Right lobe of liver (tissue), 6 donors: ENCODE data around the gene PRSS16. TPM values are rescaled to one million over a fixed set of nuclear protein-coding genes. Genes with fewer than 3 reads are reported as not detected.

ENCODE experiments used
- ATAC-seq, 4 donors: fragments of 200-7000 bp; cut with Tn5 transposase; one replicate each; pipeline ENCODE4 v1.9.1; 2020; ENCODE audit warnings: mild to moderate bottlenecking in 4 of 4, moderate library complexity in 4 of 4
- DNase-seq, 3 donors: peaks; one replicate each; pipeline ENCODE4 v3.0.0-alpha.2; 2020
- H3K27ac ChIP-seq, 3 donors: fragments of 200-600 bp; one replicate each; pipeline ENCODE4 v1.8.0; 2022
- H3K27me3 ChIP-seq, 2 donors: fragments of 200-600 bp; one replicate each; pipeline ENCODE4 v1.8.0; 2022
- H3K36me3 ChIP-seq, 4 donors: fragments of 200-600 bp; sonication (generic) in 1 of 4; one replicate each; pipeline versions ENCODE4 v1.5.1 to v1.8.0; 2017 to 2022; ENCODE audit warnings: control low read depth in 1 of 4
- H3K4me1 ChIP-seq, 4 donors: fragments of 200-600 bp; sonication (generic) in 1 of 4; one replicate each; pipeline versions ENCODE4 v1.5.1 to v1.8.0; 2017 to 2022; ENCODE audit warnings: control low read depth in 1 of 4
- H3K4me3 ChIP-seq, 3 donors: fragments of 200-600 bp; one replicate each; pipeline ENCODE4 v1.8.0; 2022
- H3K9me3 ChIP-seq, 4 donors: fragments of 200-600 bp; sonication (generic) in 1 of 4; one replicate each; pipeline versions ENCODE4 v1.5.1 to v1.8.0; 2017 to 2022; ENCODE audit warnings: control low read depth in 1 of 4
- POLR2A ChIP-seq: fragments of 450-650 bp; IDR thresholded peaks from one replicate; pipeline ENCODE4 v1.6.1; 2017; ENCODE audit warnings: antibody characterized with exemption, mild to moderate bottlenecking
- WGBS: methylation state at CpG from one replicate; pipeline ENCODE4 v1.1.6; 2018; ENCODE audit warnings: low coverage, low lambda C conversion rate; ENCODE audit not compliant: insufficient coverage; ENCODE audit errors: missing lambda C conversion rate; 5-methylcytosine and 5-hydroxymethylcytosine counted together
- intact Hi-C, 2 donors: fragments of 100-400 bp; cut with DNase I; formaldehyde crosslinking; loops; one replicate each; pipeline versions ENCODE4 v1.11.2 to v1.14.1; 2022
- total RNA-seq, 6 experiments: library from RNA; depleted of rRNA in 2 of 6; stranded (reverse); fragments of >200 nt in 2 of 6; fragmentation: NEBNext Ultra II Directional in 3 of 6; extraction: Animal tissue kit (Norgen Biotek cat#: 25700) in 3 of 6; gene quantifications; one replicate each; pipeline versions ENCODE4 v1.1.0 to v1.2.4, GENCODE V29; 2016 to 2023
- TF ChIP-seq, protein P1 (sequence below), 4 donors: fragments of 200-600 bp in 3 of 4; fragments of 450-650 bp in 1 of 4; IDR thresholded peaks; one replicate each; pipeline versions ENCODE4 v1.5.1 to v1.8.0; 2016 to 2022; ENCODE audit warnings: antibody characterized with exemption in 4 of 4, mild to moderate bottlenecking in 2 of 4
- donor health status: DM: no; HTN: yes; CAD: no.
- donor health status: DM: no; HTN: no; CAD: no.
- donor health status: DM: no; HTN: no; CAD: no.
- donor health status: DM: no; HTN: yes; CAD: no.
- donor health status: DM: no; HTN: yes; CAD: no.

The PRSS16 gene
- total RNA-seq, 6 experiments from 2014 or later: 0.29 to 0.37 TPM; not detected in 4

DNA sequence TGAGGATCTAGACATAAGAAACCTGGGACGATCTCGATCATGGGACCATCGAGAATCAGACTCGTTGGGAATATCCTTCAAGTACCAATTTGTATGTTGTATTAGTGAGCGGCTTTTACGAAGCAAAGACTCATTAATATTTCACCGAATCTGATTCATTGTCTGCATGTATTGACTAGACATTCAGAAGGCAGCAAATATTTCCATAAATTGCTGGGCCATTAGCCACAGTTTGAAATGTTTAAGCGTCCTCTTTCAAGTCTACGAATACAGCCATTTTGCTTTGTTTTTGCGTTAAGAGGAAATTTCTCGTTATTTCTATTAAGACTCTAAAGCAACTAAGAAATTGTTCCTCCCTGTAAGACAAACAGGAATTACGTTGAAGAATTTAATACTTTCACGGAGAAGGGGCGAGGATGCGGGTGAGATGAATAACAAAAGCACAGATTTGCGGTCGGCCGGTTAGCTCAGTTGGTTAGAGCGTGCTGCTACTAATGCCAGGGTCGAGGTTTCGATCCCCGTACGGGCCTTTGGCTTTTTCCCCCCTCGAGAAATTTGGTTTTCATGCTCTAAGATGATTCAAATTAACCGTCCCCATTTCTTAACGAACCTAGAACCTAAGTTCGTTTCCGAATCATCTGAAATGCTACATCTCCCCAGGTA is 46.1 kb downstream of the PRSS16 start:
- ATAC-seq: no peak
- no peak for DNase-seq
- no peak for TF ChIP-seq POLR2A
- TF ChIP-seq, protein P1, sequence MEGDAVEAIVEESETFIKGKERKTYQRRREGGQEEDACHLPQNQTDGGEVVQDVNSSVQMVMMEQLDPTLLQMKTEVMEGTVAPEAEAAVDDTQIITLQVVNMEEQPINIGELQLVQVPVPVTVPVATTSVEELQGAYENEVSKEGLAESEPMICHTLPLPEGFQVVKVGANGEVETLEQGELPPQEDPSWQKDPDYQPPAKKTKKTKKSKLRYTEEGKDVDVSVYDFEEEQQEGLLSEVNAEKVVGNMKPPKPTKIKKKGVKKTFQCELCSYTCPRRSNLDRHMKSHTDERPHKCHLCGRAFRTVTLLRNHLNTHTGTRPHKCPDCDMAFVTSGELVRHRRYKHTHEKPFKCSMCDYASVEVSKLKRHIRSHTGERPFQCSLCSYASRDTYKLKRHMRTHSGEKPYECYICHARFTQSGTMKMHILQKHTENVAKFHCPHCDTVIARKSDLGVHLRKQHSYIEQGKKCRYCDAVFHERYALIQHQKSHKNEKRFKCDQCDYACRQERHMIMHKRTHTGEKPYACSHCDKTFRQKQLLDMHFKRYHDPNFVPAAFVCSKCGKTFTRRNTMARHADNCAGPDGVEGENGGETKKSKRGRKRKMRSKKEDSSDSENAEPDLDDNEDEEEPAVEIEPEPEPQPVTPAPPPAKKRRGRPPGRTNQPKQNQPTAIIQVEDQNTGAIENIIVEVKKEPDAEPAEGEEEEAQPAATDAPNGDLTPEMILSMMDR (IDR thresholded peaks at IDR 0.05): no peak
- intact Hi-C loops: no loop called here
- H3K36me3 ChIP-seq: no peaks in the 10 kb centered on the region
- no peaks in the 10 kb centered on the region for H3K9me3 ChIP-seq
- no peak overlapping the region for H3K27ac ChIP-seq
- 17% methylated on average over 28 of the region's 28 CpGs for WGBS
- H3K4me3 ChIP-seq: no peak overlapping the region
- peaks cover 6 to 37% of the 10 kb centered on the region in 2 donors for H3K27me3 ChIP-seq
- no peaks in the 10 kb centered on the region for H3K4me1 ChIP-seq

DNA sequence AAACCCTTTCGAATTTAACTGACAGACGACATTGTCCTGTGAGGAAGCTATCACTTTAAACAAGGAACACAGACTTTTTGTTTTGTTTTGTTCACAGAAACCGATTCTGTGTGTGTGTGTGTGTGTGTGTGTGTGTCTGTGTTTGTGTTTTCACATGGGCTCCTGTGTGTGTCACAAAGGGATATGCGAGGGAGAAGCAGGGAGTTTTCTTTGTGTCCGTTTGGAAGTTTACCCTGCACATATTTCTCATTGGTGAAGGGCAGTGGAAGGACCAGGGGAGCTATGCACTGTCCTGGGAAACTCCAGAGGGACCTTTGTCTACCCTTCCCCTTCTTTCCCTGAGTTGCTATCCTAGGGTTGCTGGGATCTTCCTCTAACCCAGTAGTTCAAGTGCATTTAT is 46.9 kb downstream of the PRSS16 start:
- H3K36me3 ChIP-seq: no peaks in the 10 kb centered on the region
- H3K4me3 ChIP-seq: no peak overlapping the region
- DNase-seq (no peak), ATAC-seq (no peak)
- intact Hi-C loops: no loop called here
- H3K27me3 ChIP-seq: peaks cover 6 to 38% of the 10 kb centered on the region in 2 donors
- 13% methylated on average over 5 of the region's 5 CpGs for WGBS
- no peaks in the 10 kb centered on the region for H3K9me3 ChIP-seq
- H3K27ac ChIP-seq: no peak overlapping the region
- no peaks in the 10 kb centered on the region for H3K4me1 ChIP-seq
- TF ChIP-seq, protein P1 (IDR thresholded peaks at IDR 0.05): no peak
- no peak for TF ChIP-seq POLR2A

DNA sequence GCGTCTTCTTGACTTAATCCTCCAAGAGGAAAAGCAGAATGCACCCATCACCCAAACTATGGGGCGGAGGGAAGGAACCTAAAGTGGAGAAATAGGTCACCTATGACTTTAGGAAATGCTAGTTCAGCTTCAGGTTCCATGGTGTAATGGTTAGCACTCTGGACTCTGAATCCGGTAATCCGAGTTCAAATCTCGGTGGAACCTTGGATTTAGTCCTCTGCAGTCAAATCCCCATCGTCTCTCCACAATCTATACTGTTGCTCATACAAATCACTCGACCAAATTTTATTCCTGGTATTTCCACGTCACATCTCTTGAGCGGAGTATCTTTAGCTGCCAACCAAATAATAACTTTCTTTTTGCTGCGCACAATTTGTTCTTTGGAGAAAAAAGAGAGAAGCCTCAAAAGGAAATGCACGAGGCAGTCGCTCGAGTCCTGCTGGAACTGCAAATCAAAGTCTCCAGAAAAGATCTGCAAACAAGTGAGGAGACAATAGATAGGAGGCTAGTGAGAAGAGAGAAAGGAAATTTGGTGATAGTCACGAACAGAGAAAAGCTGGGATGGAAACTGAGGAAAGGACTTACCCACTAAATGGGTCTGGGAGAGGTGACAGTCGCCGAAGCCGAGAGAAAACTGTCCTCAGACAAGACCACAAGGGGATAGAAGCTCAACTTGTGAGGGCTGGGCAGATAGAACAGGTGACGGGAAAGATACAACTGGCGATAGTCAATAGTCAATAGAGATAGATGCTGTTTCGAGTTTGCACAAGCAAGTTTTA is 48.0 kb downstream of the PRSS16 start:
- WGBS: 6% methylated on average over 20 of the region's 20 CpGs
- intact Hi-C loops: no loop called here
- TF ChIP-seq, protein P1 (IDR thresholded peaks at IDR 0.05): no peak
- no peak for TF ChIP-seq POLR2A
- Histone ChIP-seq H3K36me3 (no peaks in the 10 kb centered on the region), H3K4me3 (no peak overlapping the region), H3K9me3 (no peaks in the 10 kb centered on the region), H3K27ac (no peak overlapping the region), H3K27me3 (peaks cover 6 to 37% of the 10 kb centered on the region in 2 donors), H3K4me1 (no peaks in the 10 kb centered on the region)
- ATAC-seq (no peak), DNase-seq (no peak)

- no peaks in the 10 kb centered on the region for H3K4me1 ChIP-seq
- no peak overlapping the region for H3K4me3 ChIP-seq
- H3K27me3 ChIP-seq: peaks cover 6 to 37% of the 10 kb centered on the region in 2 donors
- no peaks in the 10 kb centered on the region for H3K36me3 ChIP-seq
- ATAC-seq (no peak), DNase-seq (no peak)
- no peaks in the 10 kb centered on the region for H3K9me3 ChIP-seq
- WGBS: 3% methylated on average over 27 of the region's 27 CpGs
- TF ChIP-seq, protein P1 (IDR thresholded peaks at IDR 0.05): no peak
- no peak for TF ChIP-seq POLR2A
- intact Hi-C loops: no loop called here
- no peak overlapping the region for H3K27ac ChIP-seq
Measured at GRCh38 chr6:27296106-27296783, 48.7 kb downstream of the PRSS16 start.
